Neural cell (in vitro differentiated cells): ENCODE measurements around the gene WDR77. TPM values are rescaled to one million over a fixed set of nuclear protein-coding genes. Genes with fewer than 3 reads are reported as not detected.
A peak's percentile ranks its signal among the peaks of the same experiment; 100 is the strongest.

Source experiments
- H2AFZ ChIP-seq: fragments of 200-600, 300-800 bp; sonication (generic), shearing (Covaris generic); 2 replicates; pipeline ENCODE4 v1.6.0; 2014; ENCODE audit warnings: low read depth, mild to moderate bottlenecking, antibody characterized with exemption, low read length, moderate library complexity
- H3F3A ChIP-seq: fragments of 200-600 bp; shearing (Covaris generic); 2 replicates; pipeline ENCODE4 v1.6.1; 2016; ENCODE audit warnings: mild to moderate bottlenecking, moderate library complexity, mixed read lengths, antibody characterized with exemption, low read length; ENCODE audit not compliant: insufficient read depth, poor library complexity, severe bottlenecking
- H3K27ac ChIP-seq: fragments of 200-600, 300-800 bp; sonication (generic), shearing (Covaris generic); 2 replicates; pipeline ENCODE4 v1.5.1; 2014; ENCODE audit warnings: mild to moderate bottlenecking, low read length, moderate library complexity
- H3K27me3 ChIP-seq: fragments of 300-800, 200-600 bp; sonication (generic), shearing (Covaris generic); 2 replicates; pipeline ENCODE4 v1.6.0; 2014; ENCODE audit warnings: mild to moderate bottlenecking, low read depth, low read length, moderate library complexity; ENCODE audit not compliant: insufficient read depth
- H3K36me3 ChIP-seq: fragments of 300-800, 200-600 bp; sonication (generic), shearing (Covaris generic); 2 replicates; pipeline ENCODE4 v1.5.1; 2014; ENCODE audit warnings: mild to moderate bottlenecking, antibody characterized with exemption, low read length, moderate library complexity; ENCODE audit not compliant: insufficient read depth
- H3K4me2 ChIP-seq: fragments of 300-800, 200-600 bp; sonication (generic), shearing (Covaris generic); 2 replicates; pipeline ENCODE4 v1.6.0; 2014; ENCODE audit warnings: mild to moderate bottlenecking, low read length
- H3K4me3 ChIP-seq: fragments of 300-800, 200-600 bp; sonication (generic), shearing (Covaris generic); 2 replicates; pipeline ENCODE4 v1.5.1; 2014; ENCODE audit warnings: mild to moderate bottlenecking, low read length, moderate library complexity
- H3K79me2 ChIP-seq: fragments of 200-600 bp; shearing (Covaris generic); replicated peaks from 2 replicates; pipeline ENCODE4 v1.6.0; 2014; ENCODE audit warnings: mild to moderate bottlenecking, low read length, moderate library complexity; ENCODE audit not compliant: insufficient read depth
- H3K9ac ChIP-seq: fragments of 300-800, 200-600 bp; sonication (generic), shearing (Covaris generic); 2 replicates; pipeline ENCODE4 v1.6.1; 2016; ENCODE audit warnings: mild to moderate bottlenecking, low read length, mixed read lengths
- H3K9me2 ChIP-seq: fragments of 200-600 bp; shearing (Covaris generic); 2 replicates; pipeline ENCODE4 v1.6.1; 2016; ENCODE audit warnings: mild to moderate bottlenecking, low read length, mixed read lengths; ENCODE audit not compliant: insufficient read depth
- H3K9me3 ChIP-seq: fragments of 200-600, 300-800 bp; sonication (generic), shearing (Covaris generic); 2 replicates; pipeline ENCODE4 v1.6.1; 2016; ENCODE audit warnings: mild to moderate bottlenecking, mixed run types, low read length, moderate library complexity, mixed read lengths
- H4K20me1 ChIP-seq: fragments of 200-600 bp; shearing (Covaris generic); 2 replicates; pipeline ENCODE4 v1.6.1; 2016; ENCODE audit warnings: mild to moderate bottlenecking, mixed run types; ENCODE audit not compliant: insufficient read depth
- CTCF ChIP-seq: fragments of 450-650 bp; IDR thresholded peaks from 2 replicates; pipeline ENCODE4 v1.5.1; 2014; ENCODE audit warnings: antibody characterized with exemption, mild to moderate bottlenecking, moderate library complexity; ENCODE audit not compliant: poor library complexity, severe bottlenecking
- EP300 ChIP-seq: fragments of 450-650 bp; conservative IDR thresholded peaks from 2 replicates; pipeline ENCODE4 v1.6.1; 2014; ENCODE audit warnings: antibody characterized with exemption, mild to moderate bottlenecking, moderate library complexity; ENCODE audit not compliant: poor library complexity, severe bottlenecking
- EZH2 ChIP-seq: fragments of 200-600, 300-800 bp; shearing (Covaris generic), sonication (generic); IDR thresholded peaks from 2 replicates; pipeline ENCODE4 v1.6.1; 2014; ENCODE audit warnings: antibody characterized with exemption, low read length, borderline replicate concordance, mild to moderate bottlenecking; ENCODE audit not compliant: insufficient read depth, poor library complexity, severe bottlenecking
- MXI1 ChIP-seq: fragments of 450-650 bp; conservative IDR thresholded peaks from 2 replicates; pipeline ENCODE4 v1.6.1; 2014; ENCODE audit warnings: antibody characterized with exemption, mild to moderate bottlenecking; ENCODE audit not compliant: poor library complexity, severe bottlenecking
- POLR2AphosphoS5 ChIP-seq: IDR thresholded peaks from 2 replicates; pipeline ENCODE4 v1.6.1; 2012
- RAD21 ChIP-seq: fragments of 450-650 bp; conservative IDR thresholded peaks from 2 replicates; pipeline ENCODE4 v1.6.1; 2014; ENCODE audit warnings: antibody characterized with exemption, mild to moderate bottlenecking, moderate library complexity
- SMC3 ChIP-seq: fragments of 450-650 bp; conservative IDR thresholded peaks from 2 replicates; pipeline ENCODE4 v1.6.1; 2014; ENCODE audit warnings: antibody characterized with exemption, mild to moderate bottlenecking, moderate library complexity; ENCODE audit not compliant: poor library complexity
- TAF1 ChIP-seq: IDR thresholded peaks from 2 replicates; pipeline ENCODE4 v1.6.1; 2012; ENCODE audit warnings: low read depth
- polyA plus RNA-seq: library from polyadenylated mRNA; depleted of rRNA; stranded (reverse); fragments of >200 nt; gene quantifications from 2 replicates; pipeline ENCODE4 v1.2.3, GENCODE V29; 2014
- TF ChIP-seq, protein P1 (sequence below): IDR thresholded peaks from 2 replicates; pipeline ENCODE4 v1.6.1; 2012; ENCODE audit warnings: borderline replicate concordance

The WDR77 gene
- polyA plus RNA-seq, 1 donor from 2014 or later: 63.6 TPM

- H3K27me3 ChIP-seq: no peaks in the 10 kb centered on the region
- H3K9ac ChIP-seq: no peak overlapping the region
- no peaks in the 10 kb centered on the region for H4K20me1 ChIP-seq
- peaks cover 16% of the 10 kb centered on the region for H3K36me3 ChIP-seq
- no peaks in the 10 kb centered on the region for H3K9me2 ChIP-seq
- no peak for TF ChIP-seq RAD21
- no peak for TF ChIP-seq SMC3
- no peak for TF ChIP-seq EZH2
- TF ChIP-seq CTCF: no peak
- no peak for TF ChIP-seq MXI1
- TF ChIP-seq EP300: no peak
- TF ChIP-seq, protein P1, sequence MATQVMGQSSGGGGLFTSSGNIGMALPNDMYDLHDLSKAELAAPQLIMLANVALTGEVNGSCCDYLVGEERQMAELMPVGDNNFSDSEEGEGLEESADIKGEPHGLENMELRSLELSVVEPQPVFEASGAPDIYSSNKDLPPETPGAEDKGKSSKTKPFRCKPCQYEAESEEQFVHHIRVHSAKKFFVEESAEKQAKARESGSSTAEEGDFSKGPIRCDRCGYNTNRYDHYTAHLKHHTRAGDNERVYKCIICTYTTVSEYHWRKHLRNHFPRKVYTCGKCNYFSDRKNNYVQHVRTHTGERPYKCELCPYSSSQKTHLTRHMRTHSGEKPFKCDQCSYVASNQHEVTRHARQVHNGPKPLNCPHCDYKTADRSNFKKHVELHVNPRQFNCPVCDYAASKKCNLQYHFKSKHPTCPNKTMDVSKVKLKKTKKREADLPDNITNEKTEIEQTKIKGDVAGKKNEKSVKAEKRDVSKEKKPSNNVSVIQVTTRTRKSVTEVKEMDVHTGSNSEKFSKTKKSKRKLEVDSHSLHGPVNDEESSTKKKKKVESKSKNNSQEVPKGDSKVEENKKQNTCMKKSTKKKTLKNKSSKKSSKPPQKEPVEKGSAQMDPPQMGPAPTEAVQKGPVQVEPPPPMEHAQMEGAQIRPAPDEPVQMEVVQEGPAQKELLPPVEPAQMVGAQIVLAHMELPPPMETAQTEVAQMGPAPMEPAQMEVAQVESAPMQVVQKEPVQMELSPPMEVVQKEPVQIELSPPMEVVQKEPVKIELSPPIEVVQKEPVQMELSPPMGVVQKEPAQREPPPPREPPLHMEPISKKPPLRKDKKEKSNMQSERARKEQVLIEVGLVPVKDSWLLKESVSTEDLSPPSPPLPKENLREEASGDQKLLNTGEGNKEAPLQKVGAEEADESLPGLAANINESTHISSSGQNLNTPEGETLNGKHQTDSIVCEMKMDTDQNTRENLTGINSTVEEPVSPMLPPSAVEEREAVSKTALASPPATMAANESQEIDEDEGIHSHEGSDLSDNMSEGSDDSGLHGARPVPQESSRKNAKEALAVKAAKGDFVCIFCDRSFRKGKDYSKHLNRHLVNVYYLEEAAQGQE: no peak
- no peak for TF ChIP-seq POLR2AphosphoS5
- TF ChIP-seq TAF1: no peak
- peaks cover 42% of the 10 kb centered on the region for H3K79me2 ChIP-seq
- H3K4me2 ChIP-seq: no peak overlapping the region
- H2AFZ ChIP-seq: no peak overlapping the region
- no peak overlapping the region for H3K27ac ChIP-seq
- H3F3A ChIP-seq: no peaks in the 10 kb centered on the region
- no peaks in the 10 kb centered on the region for H3K9me3 ChIP-seq
- no peak overlapping the region for H3K4me3 ChIP-seq
Observed at GRCh38 chr1:111452581-111452980, 3.5 kb upstream of the WDR77 start.

GRCh38 chr1:111450185-111450584, 1.1 kb upstream of the WDR77 start:
- TF ChIP-seq RAD21: no peak
- no peak for TF ChIP-seq EP300
- TF ChIP-seq POLR2AphosphoS5: no peak
- no peak for TF ChIP-seq TAF1
- TF ChIP-seq, protein P1: no peak
- TF ChIP-seq EZH2: no peak
- TF ChIP-seq SMC3: no peak
- no peak for TF ChIP-seq CTCF
- TF ChIP-seq MXI1: no peak
- H2AFZ ChIP-seq: peak overlapping the region; percentile 96
- no peaks in the 10 kb centered on the region for H4K20me1 ChIP-seq
- H3K79me2 ChIP-seq: peaks cover 46% of the 10 kb centered on the region
- peak overlapping the region; percentile 76 for H3K4me2 ChIP-seq
- peak overlapping the region; percentile 87 for H3K4me3 ChIP-seq
- H3K9me2 ChIP-seq: no peaks in the 10 kb centered on the region
- peak overlapping the region; percentile 89 for H3K27ac ChIP-seq
- peak overlapping the region; percentile 94 for H3K9ac ChIP-seq
- H3K36me3 ChIP-seq: peaks cover 8% of the 10 kb centered on the region
- no peaks in the 10 kb centered on the region for H3K9me3 ChIP-seq
- no peaks in the 10 kb centered on the region for H3K27me3 ChIP-seq
- no peaks in the 10 kb centered on the region for H3F3A ChIP-seq
